Breast epithelium (tissue), 4 donors: ENCODE data around the gene SLC2A13. TPM values are rescaled to one million over a fixed set of nuclear protein-coding genes. Genes with fewer than 3 reads are reported as not detected.

Experiments
- DNase-seq, 2 donors: peaks; one replicate each; pipeline ENCODE4 v3.0.0-alpha.2; 2019; ENCODE audit warnings: low spot score in 2 of 2
- H3K27ac ChIP-seq, 2 donors: fragments of 200-600 bp; sonication (generic) in 1 of 2; one replicate each; pipeline ENCODE4 v1.5.1; 2016 to 2019; ENCODE audit warnings: mild to moderate bottlenecking in 1 of 2
- H3K27me3 ChIP-seq, 2 donors: fragments of 200-600 bp; sonication (generic) in 1 of 2; one replicate each; pipeline versions ENCODE4 v1.5.1 to v1.6.0; 2017 to 2019; ENCODE audit warnings: control low read depth in 1 of 2, mild to moderate bottlenecking in 1 of 2
- H3K36me3 ChIP-seq: fragments of 200-600 bp; one replicate; pipeline ENCODE4 v1.5.1; 2019
- H3K4me1 ChIP-seq, 2 donors: fragments of 200-600 bp; sonication (generic); one replicate each; pipeline ENCODE4 v1.5.1; 2016 to 2019; ENCODE audit warnings: control low read depth in 1 of 2
- H3K4me3 ChIP-seq, 3 donors: fragments of 200-600 bp; sonication (generic); 1 replicate in 2 of 3; 2 replicates in 1 of 3; pipeline ENCODE4 v1.5.1; 2016 to 2019; ENCODE audit warnings: mild to moderate bottlenecking in 3 of 3, moderate library complexity in 2 of 3
- H3K9me3 ChIP-seq, 2 donors: fragments of 200-600 bp; sonication (generic) in 1 of 2; one replicate each; pipeline ENCODE4 v1.5.1; 2016 to 2019; ENCODE audit warnings: control low read depth in 1 of 2
- CTCF ChIP-seq, 3 donors: fragments of 450-650 bp; IDR thresholded peaks; one replicate each; pipeline ENCODE4 v1.5.1; 2016 to 2017; ENCODE audit warnings: antibody characterized with exemption in 3 of 3, mild to moderate bottlenecking in 3 of 3, moderate library complexity in 3 of 3
- POLR2A ChIP-seq: fragments of 450-650 bp; IDR thresholded peaks from one replicate; pipeline ENCODE4 v1.6.1; 2016; ENCODE audit warnings: antibody characterized with exemption, mild to moderate bottlenecking, moderate library complexity
- POLR2AphosphoS5 ChIP-seq, 3 donors: sonication (generic); formaldehyde crosslinking; IDR thresholded peaks; one replicate each; pipeline ENCODE4 v1.6.1; 2017; ENCODE audit warnings: antibody characterized with exemption in 3 of 3
- intact Hi-C: fragments of 100-400 bp; cut with DNase I; formaldehyde crosslinking; loops from one replicate; pipeline ENCODE4 v1.15.1; 2023; ENCODE audit warnings: low total_unique reads
- total RNA-seq, 3 donors: library from RNA; depleted of rRNA; stranded (reverse); fragments of >200 nt; gene quantifications; one replicate each; pipeline ENCODE4 v1.1.0, GENCODE V29; 2016

The SLC2A13 gene
- 10 to 100 TPM; 17.1 to 32.2 (median 22.0) TPM for total RNA-seq

- Histone ChIP-seq H3K4me3 (peak within 1 kb of the TSS; percentile 87 to 94 (median 94)), H3K36me3 (no peaks in the 10 kb centered on the region), H3K27ac (peak within 1 kb of the TSS; percentile 68 to 75), H3K9me3 (no peaks in the 10 kb centered on the region), H3K4me1 (peaks cover 0 to 4% of the 10 kb centered on the region in 2 donors), H3K27me3 (no peaks in the 10 kb centered on the region)
- peak; percentile 59 to 69 for DNase-seq
- intact Hi-C loops, result loop anchor here (10.0 kb wide), 1 partner anchor 331 kb away; no protein-coding TSS in a partner anchor
- TF ChIP-seq CTCF (IDR thresholded peaks at IDR 0.05) (no peak), POLR2AphosphoS5 (IDR thresholded peaks at IDR 0.05) (no peak), POLR2A (no peak)
These were observed at the start of gene SLC2A13 for GRCh38 chr12:40105515-40106201. Gene SLC2A13, minus strand, starts transcription at chr12:40106081. Its CDS starts 273 bp downstream, at chr12:40105808.

- H3K4me1 ChIP-seq, result no peaks in the 10 kb centered on the region
- H3K36me3 ChIP-seq, result no peaks in the 10 kb centered on the region
- intact Hi-C loops, result no loop called here
- DNase-seq, result no peak
- TF ChIP-seq POLR2A, result no peak
- TF ChIP-seq POLR2AphosphoS5 (IDR thresholded peaks at IDR 0.05), result no peak
- TF ChIP-seq CTCF (IDR thresholded peaks at IDR 0.05), result no peak
- H3K27me3 ChIP-seq, result no peaks in the 10 kb centered on the region
- no peak overlapping the region for H3K27ac ChIP-seq
- H3K4me3 ChIP-seq, result no peak overlapping the region
- no peaks in the 10 kb centered on the region for H3K9me3 ChIP-seq
These were observed 48.5 kb upstream of the SLC2A13 start for GRCh38 chr12:40154381-40154780.

GRCh38 chr12:40153432-40153831, 47.6 kb upstream of the SLC2A13 start:
- Histone ChIP-seq H3K36me3 (no peaks in the 10 kb centered on the region), H3K4me1 (no peaks in the 10 kb centered on the region), H3K27me3 (no peaks in the 10 kb centered on the region), H3K27ac (no peak overlapping the region), H3K9me3 (no peaks in the 10 kb centered on the region), H3K4me3 (no peak overlapping the region)
- no peak for TF ChIP-seq POLR2A
- no peak for TF ChIP-seq CTCF (IDR thresholded peaks at IDR 0.05)
- no peak for TF ChIP-seq POLR2AphosphoS5 (IDR thresholded peaks at IDR 0.05)
- no peak for DNase-seq
- intact Hi-C loops, result no loop called here

- no peaks in the 10 kb centered on the region for H3K27me3 ChIP-seq
- intact Hi-C loops, result no loop called here
- H3K9me3 ChIP-seq, result no peaks in the 10 kb centered on the region
- H3K4me1 ChIP-seq, result no peaks in the 10 kb centered on the region
- no peak for DNase-seq
- H3K36me3 ChIP-seq, result no peaks in the 10 kb centered on the region
- no peak overlapping the region for H3K27ac ChIP-seq
- TF ChIP-seq POLR2A (no peak), CTCF (IDR thresholded peaks at IDR 0.05) (peak; percentile 45 to 72 (median 56))
- H3K4me3 ChIP-seq, result no peak overlapping the region
These were observed 47.0 kb upstream of the SLC2A13 start for GRCh38 chr12:40152783-40153383.

- Histone ChIP-seq H3K27me3 (no peaks in the 10 kb centered on the region), H3K4me3 (no peak overlapping the region), H3K4me1 (no peaks in the 10 kb centered on the region), H3K27ac (no peak overlapping the region), H3K9me3 (no peaks in the 10 kb centered on the region), H3K36me3 (no peaks in the 10 kb centered on the region)
- TF ChIP-seq CTCF (IDR thresholded peaks at IDR 0.05), result no peak
- no peak for TF ChIP-seq POLR2A
- TF ChIP-seq POLR2AphosphoS5 (IDR thresholded peaks at IDR 0.05), result no peak
- DNase-seq, result no peak
- intact Hi-C loops, result no loop called here
These were observed 43.9 kb upstream of the SLC2A13 start for GRCh38 chr12:40149673-40150260.
